Heart right ventricle (tissue), 16 donors: Measurements from ENCODE around the gene SLC25A53. TPM values are rescaled to one million over a fixed set of nuclear protein-coding genes. Genes with fewer than 3 reads are reported as not detected.

Experiments used
- ATAC-seq, 8 donors: fragments of 200-7000 bp; cut with Tn5 transposase; one replicate each; pipeline ENCODE4 v1.9.1; 2020; ENCODE audit warnings: mild to moderate bottlenecking in 8 of 8, moderate library complexity in 8 of 8, moderate number of reproducible peaks in 1 of 8
- DNase-seq, 2 donors: peaks; one replicate each; pipeline ENCODE4 v3.0.0-alpha.2; 2020
- H3K27ac ChIP-seq, 10 donors: fragments of 200-600 bp; sonication (generic) in 2 of 10; one replicate each; pipeline versions ENCODE4 v1.5.0 to v1.8.0; 2020 to 2022; ENCODE audit warnings: mild to moderate bottlenecking in 3 of 10
- H3K27me3 ChIP-seq, 7 donors: fragments of 200-600 bp; one replicate each; pipeline ENCODE4 v1.8.0; 2021 to 2022; ENCODE audit warnings: mild to moderate bottlenecking in 2 of 7
- H3K36me3 ChIP-seq, 9 donors: fragments of 200-600 bp; sonication (generic) in 1 of 9; one replicate each; pipeline versions ENCODE4 v1.5.0 to v1.8.0; 2020 to 2022; ENCODE audit warnings: mild to moderate bottlenecking in 2 of 9
- H3K4me1 ChIP-seq, 9 donors: fragments of 200-600 bp; sonication (generic) in 1 of 9; one replicate each; pipeline versions ENCODE4 v1.5.0 to v1.8.0; 2020 to 2022; ENCODE audit warnings: mild to moderate bottlenecking in 4 of 9
- H3K4me3 ChIP-seq, 10 donors: fragments of 200-600 bp; sonication (generic) in 2 of 10; one replicate each; pipeline versions ENCODE4 v1.5.0 to v1.8.0; 2020 to 2022; ENCODE audit warnings: mild to moderate bottlenecking in 7 of 10, moderate library complexity in 2 of 10
- H3K9me3 ChIP-seq, 11 donors: fragments of 200-600 bp in 10 of 11; sonication (generic) in 2 of 11; one replicate each; pipeline versions ENCODE4 v1.5.0 to v1.8.0; 2013 to 2022; ENCODE audit warnings: mild to moderate bottlenecking in 2 of 11, control low read depth in 1 of 11, moderate library complexity in 1 of 11
- WGBS, 2 donors: extraction: QIAGEN DNeasy Blood & Tissue Kit; methylation state at CpG; one replicate each; pipeline ENCODE4 v1.1.7; 2013; ENCODE audit warnings: inconsistent platforms in 1 of 2; 5-methylcytosine and 5-hydroxymethylcytosine counted together
- intact Hi-C, 10 donors: fragments of 100-400 bp; cut with DNase I; formaldehyde crosslinking; loops; one replicate each; pipeline versions ENCODE4 v1.11.1 to v1.14.2; 2022
- polyA plus RNA-seq, 2 donors: library from polyadenylated mRNA; stranded (reverse); fragments of 200-250 nt; gene quantifications; one replicate each; pipeline ENCODE4 v1.2.3, GENCODE V29; 2013
- total RNA-seq, 10 donors: library from RNA; stranded (reverse); fragmentation: NEBNext Ultra II Directional in 3 of 10; extraction: Animal tissue kit (Norgen Biotek cat#: 25700) in 3 of 10; gene quantifications; one replicate each; pipeline versions ENCODE4 v1.2.1 to v1.2.4, GENCODE V29; 2021 to 2023
- TF ChIP-seq, protein P1 (sequence below), 9 donors: fragments of 200-600 bp; sonication (generic) in 2 of 9; IDR thresholded peaks; one replicate each; pipeline versions ENCODE4 v1.5.0 to v1.8.0; 2021 to 2022; ENCODE audit warnings: antibody characterized with exemption in 9 of 9, mild to moderate bottlenecking in 5 of 9, moderate library complexity in 1 of 9
- donor health status: Arrhythmogenic right ventricular cardiomyopathy.
- donor health status: ischemic (EF 13 %, LVEDD 7.1; RV severe dilation, severe dysfunction).
- donor health status: healthy with polysubstance abuse.
- donor health status: DM: no; HTN: yes; CAD: no.
- donor health status: DM: no; HTN: no; CAD: no.
- donor health status: ischemic (EF 25% LVEDD 6.9; RV normal size, moderate dysfunction).
- donor health status: ischemic (EF 25% LVEDD 5.7; RV mildly dilated, moderate dysfunction).
- donor health status: healthy.
- donor health status: DM: yes; HTN: yes; CAD: no.
- donor health status: Ischemic cardiomyopathy.
- donor health status: ischemic (EF 35%, LVEDD 5.7; RV mildly dilated, moderate dysfunction).
- donor health status: nonischemic (EF 11% LVEDD 7.7; RV severe dilation, severe dysfunction).
- donor health status: DM: yes; HTN: yes; CAD: no.
- donor health status: PGD.
- donor health status: ischemic (EF 29% LVEDD 5.4; RV normal size, mild dysfunction).
- donor health status: nonischemic (EF 23%, LVEDD 6.1; RV moderate dilation, normal function).

The SLC25A53 gene
- total and polyA plus RNA-seq, 12 donors: 4.2 to 15.6 (median 11.2) TPM

DNA sequence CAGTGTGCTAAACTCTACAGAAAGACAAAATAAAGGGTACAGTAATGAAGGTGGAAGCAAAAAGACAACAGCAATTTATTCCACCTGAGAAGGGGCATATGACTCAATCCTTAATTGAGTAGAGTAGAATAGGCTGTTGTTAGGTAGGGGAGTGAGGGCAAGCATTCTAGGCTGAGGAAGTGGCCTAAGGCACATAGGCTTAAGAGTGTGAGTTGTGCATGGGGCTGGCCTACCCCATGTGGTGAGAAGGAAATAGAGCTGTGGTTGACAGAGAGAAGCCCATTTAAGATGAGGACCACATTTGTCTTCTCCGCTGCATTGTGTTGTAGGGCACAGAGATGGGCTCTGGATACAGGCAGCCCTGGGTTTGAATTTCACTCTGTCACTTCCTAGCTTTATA, 47.9 kb downstream of the SLC25A53 start:
- H3K36me3 ChIP-seq: no peaks in the 10 kb centered on the region
- H3K4me3 ChIP-seq: no peak overlapping the region
- no peak for DNase-seq
- H3K27me3 ChIP-seq: peaks cover 0 to 33% (median 0%) of the 10 kb centered on the region in 7 donors
- TF ChIP-seq, protein P1, sequence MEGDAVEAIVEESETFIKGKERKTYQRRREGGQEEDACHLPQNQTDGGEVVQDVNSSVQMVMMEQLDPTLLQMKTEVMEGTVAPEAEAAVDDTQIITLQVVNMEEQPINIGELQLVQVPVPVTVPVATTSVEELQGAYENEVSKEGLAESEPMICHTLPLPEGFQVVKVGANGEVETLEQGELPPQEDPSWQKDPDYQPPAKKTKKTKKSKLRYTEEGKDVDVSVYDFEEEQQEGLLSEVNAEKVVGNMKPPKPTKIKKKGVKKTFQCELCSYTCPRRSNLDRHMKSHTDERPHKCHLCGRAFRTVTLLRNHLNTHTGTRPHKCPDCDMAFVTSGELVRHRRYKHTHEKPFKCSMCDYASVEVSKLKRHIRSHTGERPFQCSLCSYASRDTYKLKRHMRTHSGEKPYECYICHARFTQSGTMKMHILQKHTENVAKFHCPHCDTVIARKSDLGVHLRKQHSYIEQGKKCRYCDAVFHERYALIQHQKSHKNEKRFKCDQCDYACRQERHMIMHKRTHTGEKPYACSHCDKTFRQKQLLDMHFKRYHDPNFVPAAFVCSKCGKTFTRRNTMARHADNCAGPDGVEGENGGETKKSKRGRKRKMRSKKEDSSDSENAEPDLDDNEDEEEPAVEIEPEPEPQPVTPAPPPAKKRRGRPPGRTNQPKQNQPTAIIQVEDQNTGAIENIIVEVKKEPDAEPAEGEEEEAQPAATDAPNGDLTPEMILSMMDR (IDR thresholded peaks at IDR 0.05): no peak
- no peak overlapping the region for H3K27ac ChIP-seq
- 93 to 96% methylated on average over 1 of the region's 1 CpG for WGBS, 2 donors
- no peaks in the 10 kb centered on the region for H3K9me3 ChIP-seq
- H3K4me1 ChIP-seq: peaks cover 0 to 12% (median 4%) of the 10 kb centered on the region in 9 donors
- intact Hi-C loops: no loop called here
- no peak for ATAC-seq

DNA sequence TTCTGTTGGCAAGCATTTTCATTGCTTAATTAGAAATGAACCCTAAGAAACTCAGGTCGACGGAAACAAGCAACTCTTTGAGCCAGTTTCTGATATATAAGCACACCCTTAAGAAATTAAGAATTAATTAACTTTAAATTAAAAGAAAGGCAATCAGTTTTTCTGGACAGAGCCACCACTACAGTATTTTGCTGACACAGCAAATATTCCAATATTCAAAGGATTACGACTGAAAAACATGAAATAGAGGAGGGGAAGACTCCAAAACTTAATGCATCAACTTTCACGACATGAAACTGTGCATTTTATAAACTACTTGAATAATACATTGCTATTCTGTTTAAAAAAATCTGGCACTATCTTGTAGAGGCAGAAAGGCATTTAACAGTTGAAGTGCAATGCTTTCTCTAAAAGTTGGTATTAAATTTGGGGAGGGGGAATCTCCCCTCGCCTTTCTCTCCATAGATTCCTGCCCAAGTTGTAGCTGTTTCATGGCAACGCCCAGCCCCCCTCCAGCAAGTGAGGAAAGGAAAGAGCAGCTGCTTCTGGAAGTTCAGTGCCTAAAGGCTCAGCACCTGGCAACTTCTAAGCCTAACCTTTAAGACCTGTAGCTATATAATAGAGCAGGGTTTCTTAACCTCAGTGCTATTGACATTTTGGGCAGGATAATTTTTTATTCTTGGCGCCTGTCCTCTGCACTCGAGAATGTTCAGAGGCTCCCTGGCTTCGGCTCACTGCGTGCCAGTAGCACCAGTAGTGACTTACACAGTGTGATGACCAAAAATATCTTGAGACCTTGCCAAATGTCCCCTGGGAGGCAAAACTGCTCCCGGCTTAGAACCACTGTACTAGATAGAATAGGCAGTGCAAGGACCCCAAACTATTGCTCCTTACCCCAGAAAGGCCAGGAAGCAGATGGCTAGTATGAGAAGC, 51.2 kb downstream of the SLC25A53 start:
- Histone ChIP-seq H3K27me3 (peaks cover 0 to 14% (median 0%) of the 10 kb centered on the region in 7 donors), H3K27ac (peak overlapping the region in 4 of 10 donors; percentile 39 to 56 (median 46)), H3K4me3 (no peak overlapping the region), H3K4me1 (peaks cover 0 to 5% (median 0%) of the 10 kb centered on the region in 9 donors), H3K9me3 (no peaks in the 10 kb centered on the region), H3K36me3 (no peaks in the 10 kb centered on the region)
- 57 to 60% methylated on average over 11 of the region's 11 CpGs for WGBS, 2 donors
- ATAC-seq: peak in 6 of 8 donors; percentile 70 to 90 (median 84)
- TF ChIP-seq, protein P1 (IDR thresholded peaks at IDR 0.05): no peak
- DNase-seq: peak; percentile 13 to 19
- intact Hi-C loops: no loop called here

DNA sequence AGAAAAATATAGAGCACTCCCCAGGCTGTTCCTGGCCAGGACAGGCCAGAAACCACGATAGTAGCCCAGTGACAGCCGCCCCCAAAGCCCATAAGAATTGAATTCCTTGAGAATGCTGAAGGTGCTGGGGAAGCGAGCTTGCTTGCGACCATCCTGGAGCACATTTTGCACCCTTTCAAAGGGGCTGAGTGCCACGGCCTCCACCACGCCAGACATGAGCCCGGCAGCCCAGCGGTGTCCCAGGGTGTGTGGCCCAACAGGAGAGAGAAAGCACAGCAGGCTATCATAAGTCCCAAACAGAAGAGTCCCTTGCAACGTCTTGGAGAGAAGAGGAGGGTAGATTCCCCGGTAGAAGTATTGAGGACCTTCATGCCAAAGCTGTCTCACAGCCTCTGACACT, 52.1 kb downstream of the SLC25A53 start:
- Histone ChIP-seq H3K27me3 (peaks cover 0 to 23% (median 0%) of the 10 kb centered on the region in 7 donors), H3K4me3 (no peak overlapping the region), H3K27ac (peak overlapping the region in 1 of 10 donors; percentile 19), H3K9me3 (no peaks in the 10 kb centered on the region), H3K36me3 (no peaks in the 10 kb centered on the region), H3K4me1 (no peaks in the 10 kb centered on the region)
- no peak for DNase-seq
- TF ChIP-seq, protein P1 (IDR thresholded peaks at IDR 0.05): no peak
- no peak for ATAC-seq
- WGBS, 2 donors: 89 to 96% methylated on average over 10 of the region's 10 CpGs
- intact Hi-C loops: no loop called here

DNA sequence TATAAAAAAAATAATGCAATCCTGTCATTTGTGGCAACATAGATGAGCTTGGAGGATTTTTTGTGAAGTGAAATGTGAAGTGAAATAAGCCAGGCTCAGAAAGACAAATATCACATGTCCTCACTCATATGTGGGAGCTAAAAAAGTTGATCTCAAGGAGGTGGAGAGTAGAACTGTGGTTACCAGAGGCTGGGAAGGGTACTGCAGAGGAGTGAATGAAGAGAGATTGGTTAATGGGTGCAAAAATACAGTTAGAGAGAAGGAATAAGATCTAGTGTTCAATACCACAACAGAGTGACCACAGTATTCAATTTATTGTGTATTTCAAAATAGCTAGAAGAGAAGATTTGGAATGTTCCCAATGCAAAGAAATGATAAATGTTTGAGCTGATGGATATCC, 57.9 kb downstream of the SLC25A53 start:
- no peaks in the 10 kb centered on the region for H3K9me3 ChIP-seq

More for the DNA sequence above, 57.9 kb downstream of the SLC25A53 start:
- H3K4me3 ChIP-seq: no peak overlapping the region
- H3K27me3 ChIP-seq: peaks cover 0 to 64% (median 0%) of the 10 kb centered on the region in 7 donors
- ATAC-seq (no peak), DNase-seq (no peak)
- H3K27ac ChIP-seq: no peak overlapping the region
- TF ChIP-seq, protein P1 (IDR thresholded peaks at IDR 0.05): no peak
- intact Hi-C loops: loop anchor here in 5 of 10 donors (1.0 to 2.0 kb wide), 3 partner anchors 36 to 38 kb away; no protein-coding TSS in a partner anchor
- H3K36me3 ChIP-seq: no peaks in the 10 kb centered on the region
- no peaks in the 10 kb centered on the region for H3K4me1 ChIP-seq
